Activated CD8-positive, alpha-beta T cell treated with anti-CD3 and anti-CD28 coated beads for 36 hours (primary cell): ENCODE measurements around the gene PIR. TPM values are rescaled to one million over a fixed set of nuclear protein-coding genes. Genes with fewer than 3 reads are reported as not detected.

Experiments used
- ATAC-seq: fragments of 200-7000 bp; cut with Tn5 transposase; one replicate; pipeline ENCODE4 v1.10.0; 2021; ENCODE audit warnings: mild to moderate bottlenecking, moderate library complexity
- CTCF ChIA-PET: fragments of 350-600 bp; sonication (Branson Sonifier 250); formaldehyde crosslinking; loops from one replicate; lab custom pipeline; 2021; ENCODE audit warnings: antibody characterized with exemption; lab: Charles Lee
- POLR2A ChIA-PET: fragments of 350-600 bp; sonication (Branson Sonifier 250); formaldehyde crosslinking; loops from one replicate; lab custom pipeline; 2021; ENCODE audit warnings: antibody characterized with exemption; lab: Charles Lee
- DNase-seq: peaks from one replicate; pipeline ENCODE4 v3.0.0-alpha.2; 2020
- H3K27ac Mint-ChIP-seq: one replicate; pipeline ENCODE4 v1.8.0; 2021; ENCODE audit warnings: mild to moderate bottlenecking, mixed read lengths
- H3K27me3 Mint-ChIP-seq: one replicate; pipeline ENCODE4 v1.8.0; 2021; ENCODE audit warnings: mixed read lengths
- H3K36me3 Mint-ChIP-seq: one replicate; pipeline ENCODE4 v1.8.0; 2021; ENCODE audit warnings: low read depth, mixed read lengths
- H3K4me1 Mint-ChIP-seq: one replicate; pipeline ENCODE4 v1.8.0; 2021; ENCODE audit warnings: low read depth, mixed read lengths
- H3K4me3 Mint-ChIP-seq: one replicate; pipeline ENCODE4 v1.8.0; 2021; ENCODE audit warnings: mild to moderate bottlenecking, moderate library complexity, mixed read lengths
- H3K9me3 Mint-ChIP-seq: one replicate; pipeline ENCODE4 v1.8.0; 2021; ENCODE audit warnings: mixed read lengths
- intact Hi-C: fragments of 100-400 bp; cut with micrococcal nuclease; formaldehyde crosslinking; loops from one replicate; pipeline ENCODE4 v1.10.0; 2022
- total RNA-seq, 2 experiments: library from RNA; stranded (reverse); gene quantifications; one replicate each; pipeline ENCODE4 v1.2.3, GENCODE V29; 2021
- TF ChIP-seq, protein P1 (sequence below): fragments of 200-600 bp; IDR thresholded peaks from one replicate; pipeline ENCODE4 v1.8.0; 2022; ENCODE audit warnings: antibody characterized with exemption, mild to moderate bottlenecking

The PIR gene
- total RNA-seq, 2 experiments from 2014 or later: 0.74 to 1.2 TPM

DNA sequence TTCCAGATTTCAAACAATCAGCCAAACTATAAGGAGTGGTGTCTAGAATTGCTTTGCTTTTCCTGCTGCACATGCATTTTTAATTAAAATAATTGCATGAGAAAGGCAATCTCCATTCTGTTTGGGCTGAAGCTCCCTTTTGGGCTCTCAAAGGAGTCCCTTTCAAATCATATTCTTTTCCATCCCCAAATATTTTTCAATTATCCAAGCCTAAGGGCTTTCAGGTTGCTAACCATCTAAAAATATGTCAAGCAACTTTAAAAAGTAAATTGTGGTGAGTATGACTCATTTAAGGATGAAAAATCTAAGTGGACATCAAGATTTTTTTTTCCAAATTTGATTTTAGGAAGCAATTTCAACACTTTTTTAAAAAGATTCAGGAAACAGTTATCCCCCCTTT is 28.4 kb downstream of the PIR start:
- intact Hi-C loops: loop anchor here (5.0 to 10.0 kb wide), 2 partner anchors 120 to 162 kb away; no protein-coding TSS in a partner anchor
- TF ChIP-seq, protein P1, sequence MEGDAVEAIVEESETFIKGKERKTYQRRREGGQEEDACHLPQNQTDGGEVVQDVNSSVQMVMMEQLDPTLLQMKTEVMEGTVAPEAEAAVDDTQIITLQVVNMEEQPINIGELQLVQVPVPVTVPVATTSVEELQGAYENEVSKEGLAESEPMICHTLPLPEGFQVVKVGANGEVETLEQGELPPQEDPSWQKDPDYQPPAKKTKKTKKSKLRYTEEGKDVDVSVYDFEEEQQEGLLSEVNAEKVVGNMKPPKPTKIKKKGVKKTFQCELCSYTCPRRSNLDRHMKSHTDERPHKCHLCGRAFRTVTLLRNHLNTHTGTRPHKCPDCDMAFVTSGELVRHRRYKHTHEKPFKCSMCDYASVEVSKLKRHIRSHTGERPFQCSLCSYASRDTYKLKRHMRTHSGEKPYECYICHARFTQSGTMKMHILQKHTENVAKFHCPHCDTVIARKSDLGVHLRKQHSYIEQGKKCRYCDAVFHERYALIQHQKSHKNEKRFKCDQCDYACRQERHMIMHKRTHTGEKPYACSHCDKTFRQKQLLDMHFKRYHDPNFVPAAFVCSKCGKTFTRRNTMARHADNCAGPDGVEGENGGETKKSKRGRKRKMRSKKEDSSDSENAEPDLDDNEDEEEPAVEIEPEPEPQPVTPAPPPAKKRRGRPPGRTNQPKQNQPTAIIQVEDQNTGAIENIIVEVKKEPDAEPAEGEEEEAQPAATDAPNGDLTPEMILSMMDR: no peak
- no peak for ATAC-seq
- Mint-ChIP-seq H3K4me3 (no peak overlapping the region), H3K36me3 (no peaks in the 10 kb centered on the region), H3K27ac (no peak overlapping the region), H3K9me3 (no peaks in the 10 kb centered on the region), H3K4me1 (peaks cover 2% of the 10 kb centered on the region), H3K27me3 (peaks cover 2% of the 10 kb centered on the region)
- no peak for DNase-seq
- POLR2A ChIA-PET: no interaction called here
- CTCF ChIA-PET: interaction anchor here (1.0 kb wide), 1 partner anchor 116 kb away, joined by 7 read pairs; no protein-coding TSS in a partner anchor

DNA sequence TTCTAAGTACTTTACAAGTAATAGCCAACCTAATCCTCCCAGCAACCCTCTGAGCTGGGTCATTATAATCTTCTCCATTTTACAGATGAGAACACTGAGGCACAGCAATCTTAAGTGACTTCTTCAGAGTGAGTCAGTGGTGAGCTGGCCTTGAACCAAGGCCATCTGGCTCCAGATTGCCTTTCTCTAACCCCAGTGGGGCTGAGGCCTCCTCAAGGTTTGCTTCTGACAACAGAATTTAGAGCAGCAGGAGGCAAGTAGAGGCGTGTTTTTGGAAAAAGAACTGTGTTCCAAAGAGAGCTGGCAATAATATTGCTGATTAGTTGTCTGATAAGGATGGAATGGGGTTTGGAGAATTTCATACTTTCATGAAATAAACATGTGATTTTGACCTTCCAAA is 41.2 kb downstream of the PIR start:
- no peaks in the 10 kb centered on the region for H3K36me3 Mint-ChIP-seq
- DNase-seq: no peak
- TF ChIP-seq, protein P1: no peak
- ChIA-PET POLR2A (no interaction called here), CTCF (no interaction called here)
- no peak for ATAC-seq
- intact Hi-C loops: no loop called here
- H3K4me1 Mint-ChIP-seq: no peaks in the 10 kb centered on the region
- peaks cover 1% of the 10 kb centered on the region for H3K27me3 Mint-ChIP-seq
- H3K9me3 Mint-ChIP-seq: no peaks in the 10 kb centered on the region
- H3K27ac Mint-ChIP-seq: no peak overlapping the region
- H3K4me3 Mint-ChIP-seq: no peak overlapping the region

DNA sequence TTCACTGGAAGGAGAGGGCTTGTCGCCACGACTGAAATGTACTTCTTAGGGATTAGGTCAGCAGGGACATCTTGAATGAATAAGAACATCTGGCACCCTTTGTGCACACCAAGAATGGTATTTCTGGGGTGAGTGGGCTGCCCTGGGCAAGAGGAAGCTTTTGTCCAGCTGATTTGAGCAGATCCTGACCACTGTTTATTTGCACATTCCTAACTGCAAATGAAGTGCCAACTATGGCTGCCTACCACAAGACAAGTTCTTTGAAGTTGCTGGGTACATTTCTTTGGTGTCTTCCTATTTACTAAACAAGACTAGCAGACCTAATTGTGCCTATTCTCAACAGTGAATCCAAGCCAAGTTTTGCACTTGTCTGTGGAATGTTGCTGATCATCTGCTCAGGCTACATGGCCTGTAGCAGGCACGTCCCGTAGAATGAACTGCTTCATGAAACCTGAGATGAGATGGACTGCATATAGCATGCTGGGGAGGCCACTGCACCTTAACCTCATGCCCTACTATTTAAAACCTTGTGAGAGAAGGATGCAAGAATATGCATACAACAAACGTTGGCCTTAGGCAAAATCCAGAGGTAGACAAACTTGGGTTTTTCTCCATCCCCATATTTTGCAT is 45.0 kb downstream of the PIR start:
- H3K27me3 Mint-ChIP-seq: peaks cover 1% of the 10 kb centered on the region
- H3K27ac Mint-ChIP-seq: no peak overlapping the region
- no peaks in the 10 kb centered on the region for H3K36me3 Mint-ChIP-seq
- no peak overlapping the region for H3K4me3 Mint-ChIP-seq
- ATAC-seq: no peak
- CTCF ChIA-PET: no interaction called here
- no peaks in the 10 kb centered on the region for H3K9me3 Mint-ChIP-seq
- POLR2A ChIA-PET: no interaction called here
- intact Hi-C loops: no loop called here
- no peaks in the 10 kb centered on the region for H3K4me1 Mint-ChIP-seq
- TF ChIP-seq, protein P1: no peak
- no peak for DNase-seq

DNA sequence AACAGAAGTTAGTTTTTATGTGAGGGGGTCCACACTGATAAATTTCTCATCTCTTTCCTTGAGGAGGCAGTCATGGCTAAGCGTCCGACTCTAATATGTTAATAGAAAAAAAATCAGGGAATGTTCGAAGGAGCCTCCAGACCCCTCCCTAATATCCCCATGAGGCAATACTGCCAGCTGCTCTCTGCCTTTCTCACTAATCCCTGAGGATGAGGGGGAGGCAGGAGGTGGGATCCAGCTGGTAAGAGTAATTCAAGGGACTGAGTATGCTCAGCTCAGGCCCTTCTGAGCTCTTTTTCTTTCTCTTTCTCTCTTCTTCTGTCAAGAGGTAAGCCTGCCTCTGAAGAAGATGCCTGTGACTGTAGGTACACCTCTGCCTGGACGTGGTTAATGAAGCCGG is 51.7 kb downstream of the PIR start:
- CTCF ChIA-PET: no interaction called here
- POLR2A ChIA-PET: no interaction called here
- no peak for DNase-seq

DNA sequence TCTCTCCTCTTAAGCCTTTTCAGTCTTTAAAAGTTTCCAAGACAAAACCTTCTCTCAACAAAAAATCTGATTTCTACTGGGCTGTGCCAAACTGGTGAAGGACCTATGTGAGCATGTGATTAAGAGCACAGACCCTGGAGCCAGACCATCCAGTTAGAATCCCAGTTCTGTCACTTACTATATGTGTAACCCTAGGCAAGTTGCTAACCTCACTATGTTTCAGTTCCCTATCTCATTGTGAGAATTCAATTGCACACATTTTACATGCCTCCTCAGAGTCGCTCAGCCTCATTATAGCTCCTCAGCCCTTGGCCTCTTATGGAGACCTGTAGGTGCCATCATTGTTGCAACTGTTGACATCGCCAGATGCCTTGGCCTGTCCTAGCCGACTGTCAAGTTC is 54.8 kb downstream of the PIR start:
- CTCF ChIA-PET: no interaction called here

More for the DNA sequence above, 51.7 kb downstream of the PIR start:
- no peaks in the 10 kb centered on the region for H3K9me3 Mint-ChIP-seq
- ATAC-seq: no peak
- no peaks in the 10 kb centered on the region for H3K36me3 Mint-ChIP-seq
- TF ChIP-seq, protein P1: no peak
- H3K4me1 Mint-ChIP-seq: no peaks in the 10 kb centered on the region
- intact Hi-C loops: no loop called here
- no peaks in the 10 kb centered on the region for H3K27me3 Mint-ChIP-seq
- H3K27ac Mint-ChIP-seq: no peak overlapping the region
- H3K4me3 Mint-ChIP-seq: no peak overlapping the region

More for the DNA sequence above, 54.8 kb downstream of the PIR start:
- TF ChIP-seq, protein P1: no peak
- POLR2A ChIA-PET: no interaction called here
- H3K27me3 Mint-ChIP-seq: no peaks in the 10 kb centered on the region
- H3K4me1 Mint-ChIP-seq: no peaks in the 10 kb centered on the region
- H3K27ac Mint-ChIP-seq: no peak overlapping the region
- no peak overlapping the region for H3K4me3 Mint-ChIP-seq
- DNase-seq: no peak
- H3K9me3 Mint-ChIP-seq: no peaks in the 10 kb centered on the region
- intact Hi-C loops: no loop called here
- H3K36me3 Mint-ChIP-seq: no peaks in the 10 kb centered on the region
- ATAC-seq: no peak
